GM18526 (cell line): ENCODE measurements around the gene CD7.

Experiments
- POLR2A ChIP-seq: IDR thresholded peaks from 3 replicates; pipeline ENCODE4 v1.6.1; 2011; ENCODE audit not compliant: insufficient read length; ENCODE audit errors: extremely low read depth

Gene CD7

DNA sequence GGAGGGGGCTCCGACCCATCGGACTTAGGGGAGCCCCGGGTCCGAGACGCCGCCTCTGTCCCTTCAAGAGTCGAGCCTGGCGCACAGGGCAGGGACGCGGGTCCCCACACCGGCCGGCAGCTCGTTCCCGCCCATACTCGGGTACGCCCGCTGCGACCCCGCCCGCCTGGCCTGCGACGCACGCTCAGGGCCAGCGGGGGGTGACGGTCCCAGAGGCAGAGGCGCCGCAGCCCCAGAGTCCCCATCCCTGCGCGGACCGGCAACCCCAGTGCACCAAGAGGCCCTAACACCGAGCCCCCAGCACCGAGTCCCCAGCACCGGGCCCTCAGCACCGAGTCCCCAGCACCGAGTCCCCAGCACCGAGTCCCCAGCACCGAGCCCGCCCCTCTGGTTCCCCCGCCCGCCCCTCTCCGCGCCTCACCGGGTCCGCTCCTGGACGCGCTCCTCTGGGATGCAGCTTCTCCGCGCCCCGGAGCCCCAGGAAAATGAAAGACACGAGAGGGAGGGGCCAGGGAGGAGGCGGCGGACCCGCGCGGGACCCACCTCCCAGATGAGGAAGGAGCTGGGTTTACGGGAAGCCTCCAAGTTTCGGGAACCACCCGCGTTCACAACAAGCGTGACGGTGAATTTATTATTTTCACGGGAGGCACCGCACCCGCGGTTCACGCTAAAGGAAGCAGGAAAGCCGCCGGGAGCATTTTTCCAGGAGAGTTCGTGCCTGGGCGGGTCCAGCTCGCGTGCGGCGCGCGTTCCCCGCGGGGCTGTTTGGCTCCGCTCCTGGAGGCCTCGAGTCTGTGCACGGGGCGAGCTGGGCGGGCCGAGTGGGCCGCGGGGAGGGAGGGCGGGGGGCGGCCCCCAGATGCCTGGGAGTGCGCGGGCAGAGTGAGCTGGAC is 16.1 kb upstream of the CD7 start, which contains the start of gene SECTM1:
Gene SECTM1 (minus strand): TSS at position 488 of the 893 bp plus-strand sequence. CDS start 6,526 bp downstream, outside the sequence.
- no peak for TF ChIP-seq POLR2A

DNA sequence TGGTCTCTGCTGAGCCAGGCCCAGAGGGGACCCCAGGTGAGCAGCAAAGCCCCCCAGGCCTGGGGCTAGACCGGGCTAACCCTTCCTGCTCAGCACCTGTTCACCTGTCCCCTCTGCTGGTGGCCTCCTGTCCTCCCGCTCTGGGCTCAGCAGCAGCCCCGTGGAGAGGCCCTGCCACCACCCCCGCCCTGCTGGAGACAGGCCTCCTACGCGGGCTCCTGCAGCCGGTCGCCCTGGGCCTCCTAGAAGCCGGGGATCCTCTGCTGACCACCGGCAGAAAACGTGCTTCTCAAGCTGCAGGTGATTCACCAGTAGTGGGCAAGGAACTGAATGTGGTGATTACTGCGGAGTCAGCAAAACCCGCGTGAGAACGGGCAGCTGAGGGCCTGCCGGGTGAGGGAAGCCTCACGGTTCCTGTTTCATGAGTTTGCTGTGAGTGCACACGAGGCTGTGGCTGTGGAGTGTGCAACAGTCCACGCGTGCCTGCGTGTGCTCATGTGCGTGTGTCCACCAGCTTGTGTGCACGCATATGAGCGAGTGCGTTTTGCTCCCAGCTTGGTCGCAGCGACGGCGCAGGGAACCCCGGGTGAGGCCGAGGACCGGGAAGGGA is 15.4 kb upstream of the CD7 start:
- TF ChIP-seq POLR2A = no peak

- no peak for TF ChIP-seq POLR2A
These were observed 14.0 kb upstream of the CD7 start for GRCh38 chr17:82331345-82331939.

GRCh38 chr17:82330322-82331239 is 13.2 kb upstream of the CD7 start:
- no peak for TF ChIP-seq POLR2A

GRCh38 chr17:82329683-82330321 is 12.4 kb upstream of the CD7 start:
- no peak for TF ChIP-seq POLR2A

DNA sequence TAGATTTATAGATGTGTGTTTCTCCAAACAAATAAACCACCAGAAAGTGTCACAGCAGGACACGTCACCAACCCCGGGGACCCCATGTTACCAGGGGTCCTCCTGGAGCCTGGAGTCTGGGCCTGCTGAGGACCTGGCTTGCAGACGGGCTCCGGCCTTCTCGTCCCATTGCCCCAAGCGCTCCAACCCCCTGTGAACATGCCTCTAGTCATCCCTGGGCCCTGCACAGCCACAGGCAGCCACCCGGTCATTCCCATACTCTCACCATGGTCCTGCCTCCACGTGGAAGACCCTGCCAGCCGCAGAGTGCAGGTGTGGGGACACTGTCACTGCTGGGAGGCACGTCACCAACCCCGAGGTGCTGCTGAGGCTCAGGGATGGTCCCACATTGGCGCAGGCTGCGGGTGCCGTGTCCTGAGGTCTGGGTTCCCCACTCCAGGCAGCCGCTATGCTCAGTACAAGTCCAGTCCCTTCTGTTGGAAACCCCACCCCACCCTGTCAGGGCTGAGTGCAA is 11.6 kb upstream of the CD7 start:
- no peak for TF ChIP-seq POLR2A

DNA sequence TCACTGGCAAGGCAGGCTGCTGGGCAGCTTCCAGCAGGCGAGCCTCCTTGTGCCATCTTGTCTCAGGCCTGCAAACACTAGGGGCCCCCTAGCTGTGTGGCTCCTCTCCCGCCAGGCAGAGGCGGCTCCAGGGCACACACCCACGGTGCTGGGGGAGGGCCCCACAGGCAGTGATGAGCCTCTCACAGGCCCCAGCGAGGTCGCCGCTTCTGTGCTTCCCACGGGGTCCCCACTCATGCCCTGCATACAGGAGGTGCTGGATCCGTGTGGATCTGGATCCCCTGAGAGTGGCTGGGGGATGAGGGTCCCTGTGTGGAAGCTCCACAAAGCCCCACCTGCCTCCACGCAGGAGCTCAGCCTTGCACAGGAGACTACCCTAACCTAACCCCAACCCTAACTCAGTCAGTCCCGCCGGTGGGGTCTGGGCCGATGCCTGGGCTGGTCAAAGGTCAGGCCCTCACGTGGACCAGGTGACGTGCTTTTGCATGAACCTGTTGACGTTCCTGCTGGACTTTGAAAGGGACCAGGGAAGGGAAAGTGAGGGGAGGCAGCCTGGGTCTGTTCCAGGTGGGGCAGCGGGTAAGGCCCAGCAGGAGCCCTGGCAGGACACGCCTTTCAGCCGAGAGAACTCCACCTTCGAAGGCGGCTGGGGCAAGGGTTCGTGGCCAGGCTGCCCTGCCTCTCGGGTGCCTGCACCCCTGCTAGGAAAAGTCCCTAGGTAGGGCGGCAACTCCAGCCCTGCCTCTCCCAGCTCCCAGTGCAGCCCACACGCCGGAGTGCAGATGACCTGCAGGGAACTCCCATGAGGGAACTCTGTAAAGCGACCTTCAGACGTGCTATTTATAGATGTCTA is 11.0 kb upstream of the CD7 start:
- no peak for TF ChIP-seq POLR2A

GRCh38 chr17:82327757-82328140 is 10.3 kb upstream of the CD7 start:
- no peak for TF ChIP-seq POLR2A

DNA sequence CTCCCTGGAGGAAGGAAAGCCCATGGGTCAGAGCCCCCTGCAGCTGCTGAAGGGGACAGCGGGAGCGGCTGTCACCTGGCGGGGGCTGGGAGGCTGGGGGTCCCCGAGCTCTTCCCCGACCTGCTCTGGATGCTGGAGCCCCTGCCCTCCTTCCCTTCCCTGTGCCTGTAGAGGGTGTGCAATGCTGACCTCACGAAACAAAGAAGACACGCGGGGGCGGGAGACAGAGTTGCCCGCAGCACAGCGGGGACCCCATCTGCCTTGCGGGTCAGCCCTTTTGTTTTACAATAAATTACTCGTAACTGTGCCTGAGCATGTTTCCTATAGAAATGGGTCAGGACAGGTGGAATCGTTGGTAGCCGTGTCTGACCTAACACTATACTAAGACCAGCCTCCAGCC is 9.9 kb upstream of the CD7 start:
- TF ChIP-seq POLR2A = no peak

- no peak for TF ChIP-seq POLR2A
These were observed 8.1 kb upstream of the CD7 start for GRCh38 chr17:82325286-82326180.

- TF ChIP-seq POLR2A = no peak
These were observed 7.3 kb upstream of the CD7 start for GRCh38 chr17:82324566-82325285.
